Loucy (cell line): ENCODE results near the gene ARHGDIA.

Experiments used
- H2AFZ ChIP-seq: fragments of 200-600 bp; sonication (generic); 2 replicates; pipeline ENCODE4 v1.6.0; 2016; ENCODE audit warnings: antibody characterized with exemption, mild to moderate bottlenecking, low read length, moderate library complexity
- H3F3A ChIP-seq: fragments of 200-600 bp; 2 replicates; pipeline ENCODE4 v1.6.0; 2016; ENCODE audit warnings: antibody characterized with exemption, low read depth, mild to moderate bottlenecking
- H3K27me3 ChIP-seq: fragments of 200-600 bp; sonication (generic); 2 replicates; pipeline ENCODE4 v1.6.1; 2014; ENCODE audit warnings: low read length, mild to moderate bottlenecking; ENCODE audit not compliant: insufficient read depth, poor library complexity, severe bottlenecking
- H3K36me3 ChIP-seq: fragments of 200-600 bp; sonication (generic); 2 replicates; pipeline ENCODE4 v1.6.1; 2016; ENCODE audit warnings: low read length; ENCODE audit not compliant: insufficient read depth
- H3K4me1 ChIP-seq: fragments of 200-600 bp; sonication (generic); 2 replicates; pipeline ENCODE4 v1.5.1; 2014; ENCODE audit warnings: low read length, mild to moderate bottlenecking; ENCODE audit not compliant: insufficient read depth, poor library complexity, severe bottlenecking
- H3K4me2 ChIP-seq: fragments of 200-600 bp; sonication (generic); 2 replicates; pipeline ENCODE4 v1.6.0; 2014; ENCODE audit warnings: antibody characterized with exemption, low read length, low read depth, mild to moderate bottlenecking; ENCODE audit not compliant: poor library complexity, severe bottlenecking
- H3K4me3 ChIP-seq: fragments of 200-600 bp; sonication (generic); 2 replicates; pipeline ENCODE4 v1.5.1; 2014; ENCODE audit warnings: low read length, mild to moderate bottlenecking, mixed read lengths; ENCODE audit not compliant: poor library complexity, severe bottlenecking
- H3K79me2 ChIP-seq: fragments of 200-600 bp; sonication (generic); 2 replicates; pipeline ENCODE4 v1.6.1; 2014; ENCODE audit warnings: low read length; ENCODE audit not compliant: insufficient read depth
- H3K9ac ChIP-seq: fragments of 200-600 bp; sonication (generic); 2 replicates; pipeline ENCODE4 v1.6.0; 2014; ENCODE audit warnings: mild to moderate bottlenecking, low read depth, low read length, moderate library complexity; ENCODE audit not compliant: poor library complexity, severe bottlenecking
- H3K9me2 ChIP-seq: fragments of 200-600 bp; sonication (generic); replicated peaks from 2 replicates; pipeline ENCODE4 v1.6.1; 2016; ENCODE audit warnings: low read depth, low read length, mixed read lengths
- H3K9me3 ChIP-seq: fragments of 200-600 bp; sonication (generic); 2 replicates; pipeline ENCODE4 v1.6.1; 2014; ENCODE audit warnings: mild to moderate bottlenecking, antibody characterized with exemption, low read length, low read depth; ENCODE audit not compliant: insufficient read depth
- H4K20me1 ChIP-seq: fragments of 200-600 bp; sonication (generic); 2 replicates; pipeline ENCODE4 v1.6.0; 2014; ENCODE audit warnings: antibody characterized with exemption, low read length, mild to moderate bottlenecking; ENCODE audit not compliant: insufficient read depth, poor library complexity, severe bottlenecking
- EZH2phosphoT487 ChIP-seq: fragments of 200-600 bp; IDR thresholded peaks from 2 replicates; pipeline ENCODE4 v1.6.1; 2018; ENCODE audit warnings: antibody characterized with exemption, mild to moderate bottlenecking, moderate library complexity, borderline replicate concordance
- TF ChIP-seq, protein P1 (sequence below): fragments of 200-600 bp; sonication (generic); conservative IDR thresholded peaks from 2 replicates; pipeline ENCODE4 v1.5.1; 2014; ENCODE audit warnings: mild to moderate bottlenecking, antibody characterized with exemption, low read length

Gene ARHGDIA

DNA sequence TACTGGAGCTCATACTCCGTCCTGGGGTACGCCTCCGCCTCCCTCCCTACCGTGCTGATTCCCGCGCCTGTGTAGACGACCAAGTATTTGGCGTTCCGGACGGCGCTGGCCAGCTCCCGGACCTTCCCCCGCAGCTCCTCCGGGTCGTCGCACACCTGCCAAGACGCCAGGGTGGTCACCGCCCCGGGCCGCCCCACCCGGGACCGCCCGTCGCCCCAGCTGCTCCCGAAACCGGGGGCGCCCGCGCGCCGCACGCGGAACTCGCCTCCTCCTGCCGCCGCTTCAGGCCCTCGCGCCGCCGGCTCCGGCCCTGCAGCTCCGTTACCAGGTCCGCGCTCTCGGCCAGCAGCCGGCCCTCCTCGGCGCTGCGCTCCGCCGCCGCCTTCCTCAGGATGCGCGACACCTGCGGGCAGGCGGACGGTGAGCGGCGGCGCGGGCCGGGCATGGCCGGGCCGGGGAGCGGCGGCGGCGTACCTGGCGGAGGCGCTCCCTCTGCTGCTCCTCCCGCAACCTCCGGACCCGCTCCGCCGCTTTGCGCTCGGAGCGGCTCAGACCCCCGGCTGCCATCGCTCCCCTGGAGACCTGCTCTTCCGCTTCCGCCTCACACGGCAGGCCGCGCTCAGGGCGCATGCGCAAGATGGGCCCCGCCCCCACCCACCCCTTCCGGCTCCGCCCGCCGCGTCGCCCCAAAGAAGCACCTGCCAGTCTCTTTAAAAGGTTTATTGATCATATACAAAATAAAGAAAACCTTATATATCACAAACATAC, 46.6 kb upstream of the ARHGDIA start, which contains the start of gene SIRT7:
TSS of gene SIRT7 (minus strand) at position 612 of the 768 bp plus-strand sequence. CDS start at position 567, 45 bp downstream.
- Histone ChIP-seq H3K9me3 (no peaks in the 10 kb centered on the region), H3K9me2 (no peaks in the 10 kb centered on the region), H3K4me3 (peak within 1 kb of the TSS; percentile 79), H3K4me2 (peak within 1 kb of the TSS; percentile 87), H3K9ac (peak within 1 kb of the TSS; percentile 73), H3K27me3 (no peaks in the 10 kb centered on the region), H3K79me2 (peaks cover 38% of the 10 kb centered on the region), H3K4me1 (peaks cover 9% of the 10 kb centered on the region), H4K20me1 (peaks cover 20% of the 10 kb centered on the region), H3F3A (no peaks in the 10 kb centered on the region), H2AFZ (no peak within 1 kb of the TSS), H3K36me3 (peaks cover 27% of the 10 kb centered on the region; the same call in 1 of the 2 replicates)
- no peak for TF ChIP-seq EZH2phosphoT487
- TF ChIP-seq, protein P1, sequence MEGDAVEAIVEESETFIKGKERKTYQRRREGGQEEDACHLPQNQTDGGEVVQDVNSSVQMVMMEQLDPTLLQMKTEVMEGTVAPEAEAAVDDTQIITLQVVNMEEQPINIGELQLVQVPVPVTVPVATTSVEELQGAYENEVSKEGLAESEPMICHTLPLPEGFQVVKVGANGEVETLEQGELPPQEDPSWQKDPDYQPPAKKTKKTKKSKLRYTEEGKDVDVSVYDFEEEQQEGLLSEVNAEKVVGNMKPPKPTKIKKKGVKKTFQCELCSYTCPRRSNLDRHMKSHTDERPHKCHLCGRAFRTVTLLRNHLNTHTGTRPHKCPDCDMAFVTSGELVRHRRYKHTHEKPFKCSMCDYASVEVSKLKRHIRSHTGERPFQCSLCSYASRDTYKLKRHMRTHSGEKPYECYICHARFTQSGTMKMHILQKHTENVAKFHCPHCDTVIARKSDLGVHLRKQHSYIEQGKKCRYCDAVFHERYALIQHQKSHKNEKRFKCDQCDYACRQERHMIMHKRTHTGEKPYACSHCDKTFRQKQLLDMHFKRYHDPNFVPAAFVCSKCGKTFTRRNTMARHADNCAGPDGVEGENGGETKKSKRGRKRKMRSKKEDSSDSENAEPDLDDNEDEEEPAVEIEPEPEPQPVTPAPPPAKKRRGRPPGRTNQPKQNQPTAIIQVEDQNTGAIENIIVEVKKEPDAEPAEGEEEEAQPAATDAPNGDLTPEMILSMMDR = no peak

DNA sequence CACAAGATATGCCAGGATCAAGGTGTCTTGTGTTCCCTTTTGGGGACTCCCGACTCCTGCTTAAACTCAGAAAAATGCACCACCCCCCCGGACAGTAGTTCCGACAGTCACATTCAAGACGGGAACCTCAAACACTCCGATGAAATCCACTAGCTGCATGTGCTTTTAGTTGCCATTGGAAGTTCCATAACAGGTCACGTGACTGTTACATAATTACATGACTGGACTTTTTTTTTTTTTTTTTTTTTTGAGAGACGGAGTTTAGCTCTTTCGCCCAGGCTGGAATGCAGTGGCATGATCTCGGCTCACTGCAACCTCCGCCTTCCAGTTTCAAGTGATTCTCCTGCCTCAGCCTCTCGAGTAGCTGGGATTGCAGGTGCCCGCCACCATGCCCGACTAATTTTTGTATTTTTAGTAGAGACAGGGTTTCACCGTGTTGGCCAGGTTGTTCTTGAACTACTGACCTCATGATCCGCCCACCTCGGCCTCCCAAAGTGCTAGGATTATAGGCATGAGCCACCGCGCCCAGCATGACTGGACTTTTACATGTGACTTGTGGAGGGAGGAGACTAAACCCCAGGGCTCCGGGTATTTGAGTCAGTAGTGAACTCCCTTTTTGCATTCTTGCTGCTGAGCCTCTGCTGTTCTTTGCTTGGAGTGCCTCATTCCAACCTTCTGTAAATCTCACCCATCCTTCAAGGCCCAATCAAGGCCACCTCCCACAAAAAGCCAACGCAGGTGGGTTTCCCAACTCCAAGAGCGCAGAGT, 45.3 kb upstream of the ARHGDIA start:
- Histone ChIP-seq H3K27me3 (no peaks in the 10 kb centered on the region), H3K4me2 (peak overlapping the region; percentile 87), H3K79me2 (peaks cover 37% of the 10 kb centered on the region), H3K9me3 (no peaks in the 10 kb centered on the region), H3K36me3 (peaks cover 27% of the 10 kb centered on the region; the same call in 1 of the 2 replicates), H3K4me1 (peaks cover 9% of the 10 kb centered on the region), H3K4me3 (peak overlapping the region; percentile 79), H3F3A (no peaks in the 10 kb centered on the region), H2AFZ (no peak overlapping the region), H3K9ac (peak overlapping the region; percentile 73), H4K20me1 (peaks cover 25% of the 10 kb centered on the region), H3K9me2 (no peaks in the 10 kb centered on the region)
- TF ChIP-seq, protein P1 = no peak
- no peak for TF ChIP-seq EZH2phosphoT487

DNA sequence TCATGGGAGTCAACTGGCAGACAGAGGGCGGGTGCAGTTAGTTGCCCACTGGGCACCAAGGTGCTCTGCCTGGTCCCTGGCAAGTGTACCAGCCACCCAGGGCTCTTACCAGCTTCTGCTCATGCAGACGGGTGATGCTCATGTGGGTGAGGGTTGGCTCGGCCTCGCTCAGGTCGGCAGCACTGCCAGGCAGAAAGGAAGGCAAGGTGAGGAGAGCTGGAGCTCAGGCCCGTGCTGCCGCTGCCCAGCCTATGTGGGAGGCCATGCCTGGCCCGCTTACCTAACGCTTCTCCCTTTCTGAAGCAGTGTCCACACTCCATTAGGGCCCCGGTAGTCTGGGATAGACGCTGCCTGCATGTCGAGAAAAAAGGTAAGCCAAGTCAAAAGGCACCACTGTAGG, 44.2 kb upstream of the ARHGDIA start:
- H3K9me2 ChIP-seq = no peaks in the 10 kb centered on the region
- no peak overlapping the region for H3K9ac ChIP-seq
- no peaks in the 10 kb centered on the region for H3K27me3 ChIP-seq
- peaks cover 10% of the 10 kb centered on the region for H3K4me1 ChIP-seq
- H2AFZ ChIP-seq = no peak overlapping the region
- peaks cover 31% of the 10 kb centered on the region for H4K20me1 ChIP-seq
- no peak for TF ChIP-seq EZH2phosphoT487
- TF ChIP-seq, protein P1 = no peak
- no peaks in the 10 kb centered on the region for H3F3A ChIP-seq
- no peak overlapping the region for H3K4me2 ChIP-seq
- H3K4me3 ChIP-seq = no peak overlapping the region
- no peaks in the 10 kb centered on the region for H3K9me3 ChIP-seq
- H3K36me3 ChIP-seq = peaks cover 27% of the 10 kb centered on the region; the same call in 1 of the 2 replicates
- peaks cover 38% of the 10 kb centered on the region for H3K79me2 ChIP-seq
